IMR-90 (cell line): Measurements from ENCODE around the gene CAPNS2. TPM values are rescaled to one million over a fixed set of nuclear protein-coding genes. Genes with fewer than 3 reads are reported as not detected.
A peak's percentile ranks its signal among the peaks of the same experiment; 100 is the strongest.

Experiments
- ATAC-seq: fragments of 200-7000 bp; cut with Tn5 transposase; 2 replicates; pipeline ENCODE4 v1.9.1; 2020; ENCODE audit warnings: low read depth, mild to moderate bottlenecking, moderate library complexity
- BruUV-seq: library from RNA; stranded (reverse); fragments of 400-500 nt; replicated peaks from 2 replicates; lab custom pipeline; 2021; lab: Mats Ljungman, UMichigan
- CTCF ChIA-PET: fragments of 300-600 bp; formaldehyde crosslinking; extraction: SDS; loops from one replicate; lab custom pipeline; 2021; ENCODE audit warnings: antibody characterized with exemption; lab: Yijun Ruan, JAX
- POLR2A ChIA-PET: fragments of 300-600 bp; sonication (Branson Sonifier 250); formaldehyde crosslinking; loops from one replicate; lab custom pipeline; 2022; ENCODE audit warnings: antibody characterized with exemption; ENCODE audit not compliant: unreplicated experiment; lab: Charles Lee
- DNase-seq: peaks from one replicate; pipeline ENCODE4 v3.0.0; 2013
- H2AFZ ChIP-seq: replicated peaks from 2 replicates; pipeline ENCODE3; 2013; ENCODE audit warnings: low read length, mild to moderate bottlenecking; ENCODE audit not compliant: poor library complexity
- H2AK5ac ChIP-seq: 2 replicates; pipeline ENCODE4 v1.6.1; 2013; ENCODE audit warnings: low read depth, low read length, inconsistent platforms
- H2AK9ac ChIP-seq: replicated peaks from 2 replicates; pipeline ENCODE3; 2013; ENCODE audit warnings: mild to moderate bottlenecking, low read depth, low read length, moderate library complexity; ENCODE audit not compliant: poor library complexity
- H2BK120ac ChIP-seq: 2 replicates; pipeline ENCODE4 v1.6.1; 2013; ENCODE audit warnings: low read depth, low read length, inconsistent platforms
- H2BK15ac ChIP-seq: 3 replicates; pipeline ENCODE4 v1.6.1; 2013; ENCODE audit warnings: low read depth, low read length, inconsistent platforms
- H2BK20ac ChIP-seq: 2 replicates; pipeline ENCODE4 v1.6.1; 2013; ENCODE audit warnings: low read depth, mild to moderate bottlenecking, inconsistent platforms, low read length, moderate library complexity
- H2BK5ac ChIP-seq: 2 replicates; pipeline ENCODE4 v1.6.1; 2013; ENCODE audit warnings: mild to moderate bottlenecking, low read depth, low read length, inconsistent platforms; ENCODE audit not compliant: poor library complexity, severe bottlenecking
- H3K14ac ChIP-seq: replicated peaks from 2 replicates; pipeline ENCODE4 v1.6.1; 2013; ENCODE audit warnings: low read depth, low read length, inconsistent platforms
- H3K18ac ChIP-seq: 2 replicates; pipeline ENCODE4 v1.6.1; 2013; ENCODE audit warnings: low read depth, low read length, control low read depth
- H3K23ac ChIP-seq: 2 replicates; pipeline ENCODE4 v1.6.1; 2013; ENCODE audit warnings: low read depth, low read length, inconsistent platforms
- H3K27ac ChIP-seq: 2 replicates; pipeline ENCODE4 v1.5.1; 2013; ENCODE audit warnings: mild to moderate bottlenecking, control low read depth, low read length; ENCODE audit not compliant: insufficient read depth
- H3K27me3 ChIP-seq: 2 replicates; pipeline ENCODE4 v1.6.1; 2013; ENCODE audit warnings: low read length; ENCODE audit not compliant: control insufficient read depth, insufficient read depth
- H3K36me3 ChIP-seq: 2 replicates; pipeline ENCODE4 v1.6.1; 2013; ENCODE audit warnings: low read length, mixed read lengths; ENCODE audit not compliant: control insufficient read depth, insufficient read depth
- H3K4ac ChIP-seq: 2 replicates; pipeline ENCODE4 v1.6.1; 2013; ENCODE audit warnings: low read depth, low read length, inconsistent platforms
- H3K4me1 ChIP-seq: 2 replicates; pipeline ENCODE4 v1.6.1; 2013; ENCODE audit warnings: low read length, mixed read lengths; ENCODE audit not compliant: control insufficient read depth, insufficient read depth
- H3K4me2 ChIP-seq: 2 replicates; pipeline ENCODE4 v1.6.1; 2013; ENCODE audit warnings: low read depth, mild to moderate bottlenecking, control low read depth, low read length, moderate library complexity
- H3K4me3 ChIP-seq: 2 replicates; pipeline ENCODE4 v1.5.1; 2013; ENCODE audit warnings: low read depth, mild to moderate bottlenecking, control low read depth, low read length, moderate library complexity; ENCODE audit not compliant: insufficient read depth
- H3K56ac ChIP-seq: 2 replicates; pipeline ENCODE4 v1.6.1; 2013; ENCODE audit warnings: low read length, inconsistent platforms; ENCODE audit not compliant: insufficient read depth; ENCODE audit errors: extremely low read depth
- H3K79me1 ChIP-seq, 2 experiments: 2 replicates each; pipeline ENCODE4 v1.6.1; 2013; ENCODE audit warnings: low read length in 2 of 2, inconsistent platforms in 1 of 2, low read depth in 1 of 2
- H3K9ac ChIP-seq: 2 replicates; pipeline ENCODE4 v1.6.1; 2013; ENCODE audit warnings: low read depth, low read length, control low read depth
- H3K9me1 ChIP-seq: 2 replicates; pipeline ENCODE4 v1.6.1; 2013; ENCODE audit warnings: low read length, inconsistent platforms; ENCODE audit not compliant: insufficient read depth
- H3K9me3 ChIP-seq: 2 replicates; pipeline ENCODE4 v1.6.1; 2013; ENCODE audit warnings: low read length; ENCODE audit not compliant: control insufficient read depth, insufficient read depth
- H4K20me1 ChIP-seq: 2 replicates; pipeline ENCODE4 v1.6.1; 2013; ENCODE audit warnings: low read length, inconsistent platforms; ENCODE audit not compliant: insufficient read depth
- H4K5ac ChIP-seq: 2 replicates; pipeline ENCODE4 v1.6.1; 2013; ENCODE audit warnings: mild to moderate bottlenecking, low read depth, low read length, control low read depth
- H4K8ac ChIP-seq, 2 experiments: 2 replicates each; pipeline ENCODE4 v1.6.1; 2013; ENCODE audit warnings: low read depth in 2 of 2, low read length in 2 of 2, control low read depth in 1 of 2, inconsistent platforms in 1 of 2
- H4K91ac ChIP-seq: 2 replicates; pipeline ENCODE4 v1.6.1; 2013; ENCODE audit warnings: low read depth, low read length, inconsistent platforms; ENCODE audit not compliant: insufficient read depth
- CEBPB ChIP-seq: IDR thresholded peaks from 2 replicates; pipeline ENCODE4 v1.6.1; 2012; ENCODE audit warnings: low read depth, low read length, improper control_type of control experiment
- CTCF ChIP-seq: conservative IDR thresholded peaks from 2 replicates; pipeline ENCODE4 v1.5.1; 2012; ENCODE audit warnings: mild to moderate bottlenecking, low read depth, low read length, improper control_type of control experiment
- FOS ChIP-seq: fragments of 150-350 bp; IDR thresholded peaks from 2 replicates; pipeline ENCODE4 v1.6.1; 2016; ENCODE audit warnings: low read depth, low read length
- MAFK ChIP-seq: IDR thresholded peaks from 2 replicates; pipeline ENCODE4 v1.6.1; 2012; ENCODE audit warnings: low read depth, low read length, improper control_type of control experiment
- MAZ ChIP-seq: IDR thresholded peaks from 2 replicates; pipeline ENCODE4 v1.6.1; 2012; ENCODE audit warnings: low read depth, mild to moderate bottlenecking, low read length, improper control_type of control experiment, moderate library complexity, borderline replicate concordance
- SMC3 ChIP-seq: fragments of 150-350 bp; IDR thresholded peaks from 2 replicates; pipeline ENCODE4 v1.6.1; 2016; ENCODE audit warnings: low read depth, mild to moderate bottlenecking, antibody characterized with exemption, low read length, moderate library complexity
- WGBS, 2 experiments: methylation state at CpG; one replicate each; pipeline versions ENCODE4 v1.1.5 to v1.1.7; 2013; ENCODE audit warnings: missing lambda C conversion rate in 2 of 2; ENCODE audit not compliant: insufficient read length in 1 of 2; ENCODE audit errors: extremely low coverage in 2 of 2; 5-methylcytosine and 5-hydroxymethylcytosine counted together
- dilution Hi-C: fragments of 300-500 bp; cut with HindIII; formaldehyde crosslinking; loops from one replicate; pipeline ENCODE4 v1.14.3; 2018; ENCODE audit warnings: low sequenced_read_pairs; ENCODE audit not compliant: unreplicated experiment
- in situ Hi-C: fragments of 300-500 bp; cut with MboI; formaldehyde crosslinking; loops from 3 replicates; pipeline ENCODE4 v1.14.3; 2019; ENCODE audit warnings: low sequenced_read_pairs, inconsistent platforms, mixed read lengths
- intact Hi-C: fragments of 100-400 bp; cut with micrococcal nuclease; formaldehyde crosslinking; loops from 2 replicates; pipeline ENCODE4 v1.10.0; 2022
- polyA plus RNA-seq, 3 experiments: library from polyadenylated mRNA; depleted of rRNA; stranded (reverse); fragments of >200 nt; gene quantifications; 2 replicates each; pipeline ENCODE4 v1.2.3, GENCODE V29; 2012; ENCODE audit warnings: low replicate concordance in 1 of 3
- total RNA-seq: library from RNA; depleted of rRNA; stranded (reverse); fragments of >200 nt; gene quantifications from 2 replicates; pipeline ENCODE4 v1.2.3, GENCODE V29; 2012

The CAPNS2 gene
- total and polyA plus RNA-seq, 2 of the 4 experiments (the other 2 are of a cell fraction), result 0.09 to 0.72 TPM

- no peak overlapping the region for H3K14ac ChIP-seq
- no peak overlapping the region for H2BK20ac ChIP-seq
- no peak overlapping the region for H2AK9ac ChIP-seq
- no peaks in the 10 kb centered on the region for H3K27me3 ChIP-seq
- no peak overlapping the region for H2BK15ac ChIP-seq
- no peak overlapping the region for H2AK5ac ChIP-seq
- no TSS peak for BruUV-seq
- H4K20me1 ChIP-seq, result no peaks in the 10 kb centered on the region
- DNase-seq, result no peak
- no peak overlapping the region for H3K4me3 ChIP-seq
- no peaks in the 10 kb centered on the region for H3K9me1 ChIP-seq
- no peaks in the 10 kb centered on the region for H3K79me1 ChIP-seq
- no peak overlapping the region for H4K91ac ChIP-seq
- no peak overlapping the region for H3K4ac ChIP-seq
- no CpG with 5 or more reads among the region's 1 CpG for WGBS, 2 experiments
- in situ Hi-C loops (no loop called here), intact Hi-C loops (no loop called here), dilution Hi-C loops (no loop called here)
- no peak overlapping the region for H2BK120ac ChIP-seq
- no peak overlapping the region for H3K4me2 ChIP-seq
- H2AFZ ChIP-seq, result no peak overlapping the region
- no peak overlapping the region for H3K9ac ChIP-seq
- H4K5ac ChIP-seq, result no peak overlapping the region
- H3K4me1 ChIP-seq, result 0 out of 2 replicates have a peak, but pooled peaks cover 3% of the 10 kb centered on the region
- H3K23ac ChIP-seq, result no peak overlapping the region
- H3K18ac ChIP-seq, result no peak overlapping the region
- H3K56ac ChIP-seq, result no peak overlapping the region
- no peak overlapping the region for H4K8ac ChIP-seq
- H3K9me3 ChIP-seq, result no peaks in the 10 kb centered on the region
- TF ChIP-seq MAZ (no peak), SMC3 (no peak), CEBPB (peak; percentile 66), FOS (no peak), MAFK (no peak), CTCF (no peak)
- ChIA-PET CTCF (interaction anchor here (0.8 kb wide), 1 partner anchor 106 kb away, joined by 3 read pairs; no protein-coding TSS in a partner anchor), POLR2A (no interaction called here)
- H2BK5ac ChIP-seq, result no peak overlapping the region
- no peaks in the 10 kb centered on the region for H3K36me3 ChIP-seq
- ATAC-seq, result no peak
- no peak overlapping the region for H3K27ac ChIP-seq
Measured at GRCh38 chr16:55571191-55571897, 4.9 kb downstream of the CAPNS2 start.
